ENCODE data around the gene OR5P2.
"Not testable (repeated sequence)": the region's sequence is repeated elsewhere in the genome, so short reads cannot be mapped to it uniquely, and the experiment has no call there.

GRCh38 chr11:7814897-7815296 lies 18.2 kb upstream of the OR5P2 start:
- not testable (repeated sequence) for TF ChIP-seq CTCF (conservative IDR thresholded peaks at IDR 0.05; ENCODE audit: low read length); EZH2phosphoT487 (IDR thresholded peaks at IDR 0.05; ENCODE audit: borderline replicate concordance, low read depth, low read length)

Measured in OCI-LY7 (cell line).